Hematopoietic multipotent progenitor cell treated with erythropoietin and hydrocortisone succinate and interleukin-3 and kit ligand, for 8 days (in vitro differentiated cells): Measurements from ENCODE around the gene ZMYND11.

ENCODE experiments used
- DNase-seq: peaks from one replicate; pipeline ENCODE4 v3.0.0-alpha.2; 2015

ZMYND11 gene

DNA sequence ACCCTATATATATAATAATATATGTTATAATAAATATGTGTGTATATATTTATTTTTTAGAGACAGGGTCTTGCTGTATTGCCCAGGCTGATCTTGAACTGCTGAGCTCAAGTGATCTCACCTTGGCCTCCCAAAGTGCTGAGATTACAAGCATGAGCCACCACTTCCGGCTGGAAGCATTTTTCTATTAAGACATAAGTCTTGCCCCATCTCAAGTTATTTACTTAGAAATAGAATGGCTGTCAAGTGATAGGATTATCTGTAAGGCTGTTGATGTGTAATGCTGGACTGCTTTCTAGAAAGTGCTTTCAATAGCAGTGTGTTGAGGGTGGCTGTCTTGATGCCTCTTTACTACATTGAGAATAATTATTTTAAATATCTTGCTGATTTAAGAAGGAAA lies 65.2 kb downstream of the ZMYND11 start:
- DNase-seq, result no peak

DNA sequence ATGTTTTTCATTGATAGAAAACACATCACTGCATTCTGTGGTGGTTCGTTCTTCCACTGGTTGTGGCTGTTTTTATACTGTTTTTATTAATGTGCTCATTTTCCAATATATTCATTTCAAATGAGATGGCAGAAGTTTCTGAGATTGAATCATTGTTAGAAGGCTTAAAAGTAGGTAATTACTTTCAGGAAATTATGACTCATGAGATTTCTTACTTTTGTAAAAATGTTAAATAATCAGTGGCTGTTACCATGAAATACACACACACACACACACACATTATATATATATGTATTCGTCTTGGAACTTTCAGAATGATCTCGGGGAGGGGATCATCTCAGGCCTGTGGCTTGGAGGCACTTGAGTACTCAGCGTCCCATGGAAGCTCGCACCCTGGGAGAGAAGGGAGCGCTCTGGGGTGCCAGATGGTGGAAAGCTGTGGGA lies 66.1 kb downstream of the ZMYND11 start:
- no peak for DNase-seq

DNA sequence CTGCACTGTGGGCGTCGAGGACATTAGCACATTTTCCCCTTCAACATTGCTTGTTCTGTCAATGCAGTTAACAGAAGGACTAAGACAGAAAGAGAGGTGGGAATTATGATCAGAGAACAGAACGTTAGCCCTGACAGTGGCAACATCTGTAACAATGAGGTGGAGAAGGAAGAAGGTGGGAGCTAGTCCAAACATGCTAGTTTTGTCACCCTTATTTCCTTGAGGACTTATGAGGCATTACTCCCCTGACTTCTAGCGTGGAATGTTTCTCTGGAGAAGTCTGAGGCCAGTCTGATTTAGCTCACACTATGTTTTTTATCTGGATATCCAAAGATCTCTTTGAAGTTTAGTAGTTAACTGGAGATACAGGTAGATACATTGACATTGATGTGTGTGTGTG lies 73.4 kb downstream of the ZMYND11 start:
- no peak for DNase-seq

DNA sequence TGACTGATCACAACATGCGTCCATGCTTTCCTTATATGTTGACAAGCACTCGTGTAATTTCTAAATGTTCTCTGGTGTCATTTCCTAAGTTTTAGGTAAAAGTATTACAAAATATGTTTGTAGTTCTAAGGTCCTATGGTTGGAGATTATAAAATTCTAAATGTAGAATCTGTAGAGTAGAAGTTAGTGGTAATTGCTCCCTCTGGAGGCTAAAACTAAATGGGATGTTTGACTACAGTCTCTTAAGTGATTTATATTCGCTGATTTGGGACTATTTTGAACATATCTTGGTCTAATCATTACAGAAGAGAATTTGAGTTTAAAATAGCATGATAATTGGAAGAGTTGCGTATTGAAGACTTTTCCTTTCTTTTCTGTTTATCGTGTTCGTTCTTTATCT lies 74.1 kb downstream of the ZMYND11 start:
- DNase-seq, result peak; percentile 7

DNA sequence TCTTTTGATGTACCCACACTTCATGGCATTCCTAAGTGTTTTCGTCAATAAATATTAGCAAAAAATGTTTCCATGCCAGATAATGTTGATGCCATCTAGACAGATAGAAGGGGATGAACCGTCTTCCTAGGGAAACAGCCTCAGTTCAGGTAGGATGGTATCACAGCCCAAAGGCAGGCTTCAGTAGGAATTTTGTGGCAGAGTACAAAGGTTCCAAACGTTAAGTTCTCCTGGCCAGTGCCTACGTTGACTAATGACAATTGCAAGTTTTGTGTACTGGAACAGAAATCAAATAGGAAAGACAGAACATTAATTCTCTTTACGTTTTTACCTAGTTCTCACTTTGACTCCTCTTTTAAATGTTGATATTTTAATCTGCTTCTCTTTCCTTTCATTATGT lies 75.0 kb downstream of the ZMYND11 start:
- DNase-seq, result no peak

DNA sequence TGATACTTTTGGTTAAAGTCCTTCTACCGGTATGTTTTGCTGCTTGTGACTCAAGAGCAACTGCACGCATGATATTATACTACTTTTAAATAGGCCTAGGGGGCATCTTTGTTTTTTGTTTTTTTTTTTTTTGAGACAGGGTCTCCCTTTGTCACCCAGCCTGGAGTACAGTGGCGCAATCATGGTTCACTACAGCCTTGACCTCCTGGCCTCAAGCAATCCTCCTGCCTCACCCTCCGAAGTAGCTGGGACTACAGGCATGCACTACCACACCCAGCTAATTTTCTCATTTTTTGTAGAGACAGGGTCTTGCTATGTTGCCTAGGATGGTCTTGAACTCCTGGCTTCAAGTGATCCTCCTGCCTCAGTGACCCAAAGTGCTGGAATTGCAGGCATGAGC lies 80.2 kb downstream of the ZMYND11 start:
- no peak for DNase-seq

DNA sequence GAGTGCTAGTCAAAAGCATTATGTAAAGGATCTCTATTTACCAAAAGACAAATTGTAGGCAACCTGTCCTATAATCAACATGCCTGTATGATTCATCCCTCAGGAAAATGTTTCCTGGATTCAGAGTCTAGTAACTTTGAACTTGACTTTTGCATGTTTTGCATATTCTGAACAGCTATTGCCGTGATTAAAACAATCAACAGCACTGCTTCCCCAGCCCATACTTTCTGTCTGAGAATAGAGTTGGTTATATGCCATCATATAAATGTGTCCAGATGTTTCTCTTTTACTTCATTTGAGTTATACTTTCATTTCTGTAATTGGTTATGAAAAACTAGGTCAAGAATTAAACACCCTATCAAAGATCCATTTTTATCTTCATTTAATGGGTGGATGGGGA lies 83.5 kb downstream of the ZMYND11 start:
- DNase-seq, result no peak

DNA sequence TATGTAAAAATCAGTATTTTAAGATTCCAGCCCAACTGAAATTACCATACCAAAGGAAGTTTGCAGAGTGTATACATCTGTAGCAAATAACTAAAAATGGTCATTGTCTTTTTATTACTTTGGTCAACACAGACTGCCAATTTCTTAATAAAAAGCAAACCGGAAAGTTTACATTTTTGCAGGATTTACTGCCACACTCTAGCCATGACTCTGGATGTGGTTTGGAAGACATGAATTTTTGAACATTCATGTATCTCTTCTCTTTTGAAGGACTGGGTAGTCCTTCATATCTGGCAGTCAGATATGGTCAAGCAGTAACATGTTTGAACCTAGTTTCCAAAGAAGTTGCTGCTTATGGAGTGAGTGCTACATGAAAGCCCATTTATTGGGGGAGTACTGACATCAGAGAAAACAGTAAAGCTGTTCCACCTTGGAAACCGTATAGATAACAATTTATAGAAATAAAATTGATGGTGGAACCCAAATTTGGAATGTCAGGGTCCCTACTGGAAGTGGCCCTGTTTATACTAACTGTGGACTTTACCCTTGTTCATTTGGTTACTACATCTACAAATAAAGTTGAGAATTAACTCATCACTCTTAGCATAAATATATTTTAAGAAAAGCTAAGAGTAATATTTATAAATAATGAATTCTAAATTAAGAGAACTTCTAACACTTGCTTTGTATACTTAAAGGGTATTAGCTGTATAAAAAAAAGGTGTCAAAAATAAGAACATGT lies 84.6 kb downstream of the ZMYND11 start:
- DNase-seq, result no peak

DNA sequence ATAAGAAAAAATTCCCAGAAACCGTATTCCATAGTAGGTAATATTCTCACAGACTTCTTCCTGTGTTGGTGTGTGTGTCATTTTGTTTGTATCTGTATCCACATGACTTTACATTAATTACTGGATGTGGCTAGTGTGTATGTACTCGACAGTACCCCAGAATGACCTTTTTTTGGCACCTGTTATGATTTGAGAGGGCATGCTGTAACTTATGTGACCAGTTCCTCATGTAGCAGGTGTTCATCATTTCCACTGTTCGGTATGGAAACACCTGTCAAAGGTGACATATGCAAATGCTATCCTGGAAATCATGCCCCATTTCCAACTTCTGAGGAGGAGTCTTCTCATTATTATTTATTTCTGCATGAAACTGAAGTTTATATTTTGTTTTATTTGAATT lies 89.3 kb downstream of the ZMYND11 start:
- no peak for DNase-seq

DNA sequence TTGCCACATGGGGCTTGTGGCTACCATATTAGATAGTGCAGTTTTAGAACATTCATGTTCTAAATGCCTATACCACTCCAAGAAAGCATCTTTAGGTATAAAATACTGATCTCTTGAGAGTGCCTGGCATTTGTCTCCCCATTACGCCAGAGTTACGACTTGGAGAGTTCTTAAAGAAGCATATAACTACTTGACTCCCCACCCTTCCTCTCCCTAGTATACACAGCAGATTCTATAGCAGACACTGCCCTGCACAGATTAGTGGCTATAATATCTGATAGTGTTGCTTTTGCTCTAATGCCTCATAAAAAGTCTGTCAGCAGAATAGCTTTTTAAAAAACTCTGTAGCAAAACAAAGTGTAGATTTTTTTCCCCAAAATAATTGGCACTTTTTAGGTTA lies 90.8 kb downstream of the ZMYND11 start:
- no peak for DNase-seq

DNA sequence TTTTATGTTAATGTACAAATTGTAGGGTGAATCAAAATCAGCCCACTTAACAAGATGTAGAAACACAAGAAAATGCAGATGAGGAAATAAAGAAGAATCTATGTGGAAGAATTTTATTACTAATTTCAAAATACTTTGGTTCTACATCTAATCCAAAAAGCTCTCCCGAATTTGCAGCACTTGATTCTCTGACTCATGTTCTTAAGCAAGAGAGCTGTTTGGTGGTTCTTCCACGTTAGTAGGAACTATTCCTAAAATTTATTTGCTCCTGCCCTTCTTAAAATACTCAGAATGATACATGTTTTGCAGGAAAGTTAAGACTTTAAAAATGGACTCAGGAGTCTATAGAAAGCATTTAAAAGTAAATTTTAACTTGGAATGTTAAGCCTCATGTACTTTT lies 91.8 kb downstream of the ZMYND11 start:
- no peak for DNase-seq

DNA sequence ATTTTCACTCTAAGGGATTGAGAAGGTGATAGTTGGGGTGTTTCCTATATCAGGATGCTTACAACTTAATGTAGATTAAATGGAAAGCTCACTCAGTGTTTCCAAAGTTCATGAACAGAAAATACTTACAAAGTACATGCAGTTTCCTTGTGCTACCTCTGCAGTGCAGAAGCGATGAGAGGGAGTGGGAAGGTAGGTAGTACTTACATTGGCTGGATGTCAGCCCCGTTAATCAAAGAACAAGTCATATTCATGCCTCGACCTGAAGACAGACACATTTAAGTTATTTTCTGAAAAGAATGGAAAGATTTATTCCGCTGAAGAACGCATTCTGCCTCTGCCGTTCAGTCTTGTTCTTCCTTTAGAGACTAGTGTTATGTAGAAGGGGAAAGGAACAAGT lies 93.1 kb downstream of the ZMYND11 start:
- no peak for DNase-seq

DNA sequence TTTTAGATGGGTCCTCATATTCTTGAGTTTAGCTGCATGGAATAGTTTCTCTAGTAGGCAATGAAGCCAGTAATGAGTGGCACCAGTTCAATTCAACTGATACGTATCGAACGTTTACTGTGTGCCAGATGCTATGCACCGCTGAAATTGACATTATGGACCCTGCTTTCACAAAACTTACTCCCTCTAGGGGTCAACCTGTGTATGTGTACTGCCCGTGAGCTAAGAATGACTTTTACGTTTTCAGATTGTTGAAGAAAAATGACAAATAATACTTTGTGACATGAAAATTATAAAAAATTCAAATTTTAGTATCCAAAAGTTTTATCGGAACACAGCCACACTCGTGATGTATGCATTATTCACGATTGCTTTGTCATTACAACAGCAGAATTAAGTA lies 95.5 kb downstream of the ZMYND11 start:
- DNase-seq, result peak; percentile 19

DNA sequence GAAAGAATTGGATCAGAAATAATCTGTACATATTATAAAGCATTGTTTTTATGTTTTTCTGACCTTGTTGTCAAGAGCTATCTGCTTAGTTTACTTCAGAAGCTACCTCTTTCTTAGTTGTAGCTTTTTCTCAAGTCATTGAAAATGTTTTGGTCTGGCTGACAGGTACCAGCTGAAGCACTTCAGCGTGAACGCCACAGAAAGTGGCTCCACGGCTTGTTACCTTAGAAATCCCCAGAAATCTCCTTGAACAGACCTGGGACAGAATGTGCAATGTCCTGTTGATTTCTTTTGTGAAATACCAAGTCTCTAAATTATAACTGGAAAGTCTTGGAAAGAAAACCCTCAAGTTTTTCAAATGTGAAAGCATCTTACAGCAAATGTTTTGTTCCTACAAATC lies 96.8 kb downstream of the ZMYND11 start:
- no peak for DNase-seq

DNA sequence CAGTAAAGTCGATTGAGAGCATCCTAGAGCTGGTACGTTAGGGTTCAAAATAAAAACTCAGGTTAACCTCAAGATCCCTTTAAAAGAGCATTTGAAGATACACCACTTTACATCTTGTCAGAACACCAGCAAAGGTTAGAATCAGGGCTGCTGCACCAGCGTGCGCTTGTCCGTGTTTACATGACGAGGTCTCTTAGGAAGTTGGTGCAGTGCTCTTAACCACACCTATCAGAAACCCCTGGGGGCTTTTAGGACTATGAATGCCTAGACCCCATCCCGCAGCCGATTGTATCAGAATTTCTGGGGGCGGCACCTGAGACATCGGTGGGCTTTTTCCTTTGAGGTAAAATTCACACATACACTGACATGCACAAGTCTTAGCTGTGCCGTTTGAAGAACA lies 97.6 kb downstream of the ZMYND11 start:
- DNase-seq, result no peak

DNA sequence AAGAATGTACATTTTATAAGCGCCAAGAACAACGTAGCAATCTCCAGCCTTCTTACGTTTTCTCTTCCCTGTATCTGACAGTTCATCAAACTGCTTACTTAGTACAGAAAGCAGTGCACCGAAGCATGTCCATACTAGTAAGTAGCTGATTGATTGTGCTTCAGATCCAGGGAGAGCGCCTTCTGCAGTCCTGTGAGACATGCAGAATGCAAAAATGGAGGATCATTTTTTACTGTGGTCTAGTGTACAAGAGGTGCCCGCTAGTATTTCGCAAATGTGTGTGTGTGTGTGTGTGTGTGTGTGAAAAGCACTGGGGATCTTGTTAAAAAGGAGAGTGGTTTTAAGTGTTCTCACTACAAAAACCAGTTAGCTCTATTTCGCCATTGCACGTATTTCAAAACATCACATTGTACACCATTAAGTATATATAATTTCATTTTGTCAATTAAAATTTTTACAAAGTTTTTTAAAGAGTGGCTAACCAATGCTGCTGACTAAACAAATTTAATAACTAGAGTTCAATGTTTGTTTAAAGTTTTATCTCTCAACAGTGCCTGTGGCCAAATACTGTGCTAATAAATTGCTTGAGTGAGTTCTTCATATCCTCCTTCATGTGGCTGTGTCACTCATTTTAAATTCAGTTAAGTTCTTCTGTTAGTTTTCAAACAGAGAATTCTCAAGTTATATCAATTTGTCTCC lies 99.6 kb downstream of the ZMYND11 start:
- no peak for DNase-seq

DNA sequence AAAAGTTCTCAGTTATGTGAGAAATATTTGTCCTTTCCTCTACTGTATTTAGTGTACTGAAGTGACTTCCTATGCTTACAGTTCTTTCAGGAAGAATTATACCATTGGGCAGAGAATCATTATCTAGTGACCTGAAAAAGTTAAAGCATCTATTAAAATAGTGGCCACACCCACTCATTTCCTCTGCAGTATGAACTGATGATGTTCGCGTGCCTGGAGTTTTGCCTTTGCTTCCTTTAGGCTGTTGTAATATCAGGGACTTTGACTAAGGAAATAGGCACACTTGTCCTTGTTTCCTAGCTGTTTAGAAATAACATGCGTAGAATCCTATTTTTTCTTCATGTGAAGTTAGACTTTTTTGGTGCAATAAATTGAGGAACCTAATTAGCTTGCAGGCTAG lies 100.7 kb downstream of the ZMYND11 start:
- DNase-seq, result no peak

DNA sequence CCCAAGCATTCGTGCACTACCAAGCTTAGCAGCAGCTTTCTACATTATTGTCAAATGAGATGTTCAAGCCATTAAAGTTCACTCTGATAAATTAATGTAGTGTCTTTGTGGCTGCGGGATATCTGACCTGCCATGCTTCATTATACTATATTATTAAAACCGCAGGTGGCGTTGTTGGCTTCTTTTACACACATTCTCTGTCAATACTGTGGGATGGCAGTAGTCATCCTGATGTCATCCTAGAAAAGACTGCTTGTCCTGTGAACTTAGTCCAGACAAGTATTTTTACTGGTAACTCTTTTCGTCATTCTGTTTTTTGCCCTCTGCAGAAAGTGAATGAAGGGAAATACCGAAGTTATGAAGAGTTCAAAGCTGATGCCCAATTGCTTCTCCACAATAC lies 103.9 kb downstream of the ZMYND11 start:
- DNase-seq, result no peak

DNA sequence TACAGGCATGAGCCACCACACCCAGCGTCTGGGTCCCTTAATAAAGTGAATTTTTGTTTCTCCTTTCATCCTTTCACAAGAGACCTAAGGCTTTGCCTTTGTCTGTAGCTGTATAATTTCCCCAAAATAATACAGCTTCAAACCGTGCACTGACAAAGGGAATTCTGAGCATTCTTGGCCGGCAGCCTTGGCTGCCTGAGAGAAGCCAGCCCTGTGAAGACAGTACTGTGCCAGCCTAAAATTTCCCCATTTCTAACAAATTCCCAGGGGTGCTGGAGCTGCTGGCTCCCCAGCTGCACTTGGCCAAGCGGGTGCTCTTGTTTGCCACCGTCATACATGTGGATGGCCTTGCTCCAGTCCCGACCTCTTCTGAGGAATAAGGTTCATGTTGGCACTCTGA lies 106.2 kb downstream of the ZMYND11 start:
- DNase-seq, result no peak

DNA sequence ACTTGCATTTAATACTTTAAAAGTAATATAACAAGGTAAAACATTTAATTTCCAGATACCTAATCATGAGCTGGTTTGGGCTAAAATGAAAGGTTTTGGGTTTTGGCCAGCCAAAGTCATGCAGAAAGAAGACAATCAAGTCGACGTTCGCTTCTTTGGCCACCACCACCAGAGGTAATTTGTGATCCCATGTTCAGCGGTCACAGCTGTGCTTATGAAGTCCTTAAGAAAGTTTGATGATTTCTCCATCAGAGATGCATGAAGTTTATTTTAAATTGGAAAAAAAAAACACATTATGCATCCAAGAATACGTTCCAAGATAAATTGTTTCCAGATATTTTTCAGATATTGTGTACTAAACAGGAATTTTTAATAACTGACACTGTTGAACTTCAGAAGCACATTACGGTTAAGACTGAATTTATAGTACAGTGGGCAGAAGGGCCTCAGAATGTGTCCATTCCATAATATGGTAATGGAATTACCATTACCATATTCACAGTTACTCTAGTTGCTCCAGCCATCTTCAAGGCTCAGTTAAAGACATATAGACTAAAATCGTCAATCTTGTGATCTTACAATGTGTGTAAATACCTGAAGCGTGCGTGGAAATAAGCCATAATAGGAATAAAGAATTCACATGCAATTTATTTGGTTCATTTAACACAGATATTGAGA lies 106.8 kb downstream of the ZMYND11 start:
- no peak for DNase-seq

DNA sequence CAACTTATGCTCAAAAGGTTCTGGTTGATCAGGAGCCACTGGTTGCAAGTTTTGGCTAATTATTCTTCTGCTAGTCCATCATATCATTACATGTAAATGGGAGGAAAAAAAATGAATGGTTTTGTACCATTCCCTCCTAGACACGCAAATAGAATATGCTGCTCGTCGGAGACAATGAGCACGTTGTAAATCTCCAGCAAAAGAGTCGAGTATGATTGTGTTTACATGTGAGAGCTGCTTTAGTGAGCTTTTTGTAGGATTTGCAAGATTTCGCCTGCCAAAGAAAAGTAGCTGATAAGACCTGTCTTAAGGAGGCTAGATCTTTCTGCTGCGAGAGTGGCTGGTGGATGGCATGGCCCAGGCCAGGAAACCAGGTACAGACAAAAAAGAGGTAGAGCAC lies 109.0 kb downstream of the ZMYND11 start:
- no peak for DNase-seq

DNA sequence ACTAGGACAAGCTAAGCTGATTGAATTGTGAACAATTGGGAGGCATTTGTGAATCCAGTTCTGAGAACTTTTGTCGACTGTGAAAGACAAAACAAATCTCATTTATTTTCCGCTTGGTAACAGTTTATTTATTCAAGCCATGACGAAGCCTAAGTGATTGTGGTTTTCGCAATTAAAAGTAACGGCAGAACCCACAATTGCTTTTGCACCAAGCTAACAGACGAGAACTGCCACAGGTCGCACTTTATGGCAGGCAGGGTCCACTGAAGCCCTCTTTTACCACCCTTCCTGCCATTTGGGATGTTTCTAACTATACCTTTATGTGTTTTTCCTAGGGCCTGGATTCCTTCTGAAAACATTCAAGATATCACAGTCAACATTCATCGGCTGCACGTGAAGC lies 111.2 kb downstream of the ZMYND11 start:
- DNase-seq, result no peak

DNA sequence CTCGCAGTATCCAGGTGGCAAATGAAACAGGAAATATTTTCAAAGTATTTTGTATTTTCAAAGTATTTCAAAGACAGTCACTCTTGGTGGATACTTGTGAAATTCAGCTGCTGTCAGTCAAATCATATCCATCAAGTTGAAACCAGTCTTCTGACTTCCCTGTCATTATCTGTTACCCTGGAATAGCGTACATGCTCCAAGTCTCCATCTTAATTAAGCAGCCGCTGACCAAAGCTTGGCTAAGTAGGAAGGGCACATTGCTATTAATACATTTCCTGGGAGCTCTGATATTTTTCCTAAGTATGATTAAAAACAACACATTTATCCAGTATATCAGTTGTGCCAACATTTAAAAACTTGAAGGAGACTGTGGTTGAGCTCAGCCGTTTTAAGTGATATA lies 112.2 kb downstream of the ZMYND11 start:
- no peak for DNase-seq

DNA sequence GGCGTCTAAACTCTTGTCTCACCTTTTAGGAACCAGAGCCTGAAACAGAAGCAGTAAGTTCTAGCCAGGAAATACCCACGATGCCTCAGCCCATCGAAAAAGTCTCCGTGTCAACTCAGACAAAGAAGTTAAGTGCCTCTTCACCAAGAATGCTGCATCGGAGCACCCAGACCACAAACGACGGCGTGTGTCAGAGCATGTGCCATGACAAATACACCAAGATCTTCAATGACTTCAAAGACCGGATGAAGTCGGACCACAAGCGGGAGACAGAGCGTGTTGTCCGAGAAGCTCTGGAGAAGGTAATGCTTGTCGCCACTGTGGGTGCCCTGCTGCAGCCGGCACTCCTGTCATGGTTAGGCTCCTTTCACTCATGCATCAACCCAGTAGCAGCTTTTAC lies 113.1 kb downstream of the ZMYND11 start:
- DNase-seq, result no peak
